Vein endothelial cell (primary cell): ENCODE data around the gene CENPK. TPM values are rescaled to one million over a fixed set of nuclear protein-coding genes. Genes with fewer than 3 reads are reported as not detected.

Source experiments
- small RNA-seq: library from RNA; depleted of rRNA; stranded (forward); fragments of <200 nt; gene quantifications from one replicate; pipeline ENCODE3, GENCODE V24; 2012
- total RNA-seq: library from RNA; depleted of rRNA; stranded (reverse); fragments of >200 nt; gene quantifications from 2 replicates; pipeline ENCODE4 v1.2.3, GENCODE V29; 2012

CENPK gene, protein sequence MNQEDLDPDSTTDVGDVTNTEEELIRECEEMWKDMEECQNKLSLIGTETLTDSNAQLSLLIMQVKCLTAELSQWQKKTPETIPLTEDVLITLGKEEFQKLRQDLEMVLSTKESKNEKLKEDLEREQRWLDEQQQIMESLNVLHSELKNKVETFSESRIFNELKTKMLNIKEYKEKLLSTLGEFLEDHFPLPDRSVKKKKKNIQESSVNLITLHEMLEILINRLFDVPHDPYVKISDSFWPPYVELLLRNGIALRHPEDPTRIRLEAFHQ
- 14.0 and 24.6 TPM in 2 replicates for total RNA-seq

GRCh38 chr5:65562731-65563701 lies at the start of gene CENPK, which contains the start of gene PPWD1:
Gene CENPK, minus strand, starts transcription at chr5:65563168. Its CDS starts 8,261 bp downstream, at chr5:65554907.
Gene PPWD1, plus strand, starts transcription at chr5:65563296. Its CDS starts 15 bp downstream, at chr5:65563311.

DNA sequence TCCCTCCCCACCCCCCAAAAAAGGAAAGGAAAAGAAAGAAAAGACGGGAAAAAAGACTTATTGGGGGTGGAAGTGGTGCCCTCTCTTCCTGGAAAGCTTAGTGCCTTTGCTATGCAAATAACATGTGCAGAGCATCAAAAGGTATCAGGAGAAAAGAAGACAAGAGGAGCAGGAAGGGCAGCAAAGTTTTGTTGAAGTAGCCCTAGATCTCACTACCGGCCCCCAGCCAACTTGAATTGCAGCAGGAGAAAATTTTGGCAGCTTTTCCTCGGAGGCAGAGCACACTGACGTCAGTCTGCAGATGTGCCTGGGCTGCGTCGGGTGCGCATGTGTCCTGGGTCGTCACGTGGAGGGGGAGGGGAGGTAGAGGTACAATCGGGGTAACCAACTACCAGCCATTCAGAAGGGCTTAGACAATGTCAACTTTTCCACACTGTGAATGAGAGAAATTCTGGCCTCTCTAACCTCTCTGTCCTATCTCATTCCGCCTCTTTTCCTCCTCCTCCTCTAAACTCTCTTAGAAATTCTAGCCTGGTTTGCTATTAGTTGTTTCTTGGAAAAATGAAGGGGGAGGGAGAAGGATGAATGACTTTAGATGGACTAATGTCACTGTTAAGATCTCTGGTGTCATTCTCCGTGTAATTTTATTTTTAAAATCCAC lies 81.2 kb downstream of the CENPK start, which contains the start of gene ADAMTS6:
TSS of gene ADAMTS6 (minus strand) at position 286 of the 661 bp plus-strand sequence. CDS start 8,247 bp downstream, outside the sequence.

Small RNA genes within 50 kb of the gene (small RNA-seq; reads per million reads assigned to genes)
- not detected for gene RNU6-540P

Other genes starting within 250 kb of the CENPK start
- 50.9 and 78.4 TPM in 2 replicates for gene ADAMTS6, start 81.2 kb downstream of the CENPK start, total RNA-seq
- 29.1 and 32.3 TPM in 2 replicates for gene PPWD1, start 128 bp upstream of the CENPK start, total RNA-seq
- 13.9 and 14.4 TPM in 2 replicates for gene TRIM23, start 61.2 kb upstream of the CENPK start, total RNA-seq
- gene SHLD3, start 61.9 kb upstream of the CENPK start, total RNA-seq = 4.6 and 6.2 TPM in 2 replicates
- gene TRAPPC13, start 61.9 kb upstream of the CENPK start, total RNA-seq = 20.3 and 21.5 TPM in 2 replicates
- gene SGTB, start 158.9 kb upstream of the CENPK start, total RNA-seq = 7.5 and 11.2 TPM in 2 replicates
- gene NLN, start 159.0 kb upstream of the CENPK start, total RNA-seq = 37.9 and 47.1 TPM in 2 replicates